ENCODE measurements around the gene BTBD9. TPM values are rescaled to one million over a fixed set of nuclear protein-coding genes. Genes with fewer than 3 reads are reported as not detected.

Gene BTBD9
- total RNA-seq, 1 experiment from 2014 or later = 8.9 TPM

- Histone ChIP-seq H3K14ac (ENCODE audit: insufficient read depth, low read length) (no peak overlapping the region), H3K4ac (ENCODE audit: low read depth, low read length) (no peak overlapping the region), H2AFZ (ENCODE audit: low read length) (no peak overlapping the region), H3K23ac (ENCODE audit: insufficient read length, low read depth, low read length) (no peak overlapping the region), H3K18ac (ENCODE audit: insufficient read length, low read depth, low read length) (no peak overlapping the region), H3K4me2 (ENCODE audit: insufficient read depth, insufficient read length, low read length) (no peak overlapping the region), H4K5ac (ENCODE audit: insufficient read length, low read depth, low read length) (no peak overlapping the region), H3K56ac (ENCODE audit: insufficient read length, low read depth, low read length) (no peak overlapping the region), H4K20me1 (ENCODE audit: control insufficient read depth, insufficient read depth, insufficient read length) (no peaks in the 10 kb centered on the region), H2BK12ac (ENCODE audit: insufficient read length, low read depth, low read length) (no peak overlapping the region), H3K23me2 (ENCODE audit: insufficient read length, low read depth, low read length, poor library complexity, severe bottlenecking) (no peaks in the 10 kb centered on the region), H3K79me1 (ENCODE audit: insufficient read depth, low read depth, low read length, poor library complexity, severe bottlenecking) (no peaks in the 10 kb centered on the region), H4K91ac (ENCODE audit: insufficient read length, low read depth, low read length) (no peak overlapping the region), H3K4me1 (ENCODE audit: insufficient read depth, low read length) (peaks cover 8% of the 10 kb centered on the region; the same call in 1 of the 2 replicates), H3K27me3 (ENCODE audit: insufficient read depth, low read length) (no peaks in the 10 kb centered on the region), H3K9me3 (ENCODE audit: control insufficient read depth, low read depth, low read length) (no peaks in the 10 kb centered on the region), H3K27ac (ENCODE audit: insufficient read length, low read depth, low read length) (no peak overlapping the region), H2BK5ac (ENCODE audit: insufficient read length, low read length) (no peak overlapping the region), H2BK20ac (ENCODE audit: low read depth, low read length, poor library complexity, severe bottlenecking) (no peak overlapping the region), H3T11ph (ENCODE audit: low read length) (no peak overlapping the region), H3K9ac (ENCODE audit: extremely low read depth, insufficient read length, low read length) (no peak overlapping the region), H3K79me2 (ENCODE audit: insufficient read depth, low read length) (no peaks in the 10 kb centered on the region), H2BK120ac (ENCODE audit: low read depth, low read length, poor library complexity, severe bottlenecking) (no peak overlapping the region), H2BK15ac (ENCODE audit: low read depth, low read length) (no peak overlapping the region), H2AK5ac (ENCODE audit: insufficient read length, low read length) (no peak overlapping the region), H4K8ac (replicated peaks; ENCODE audit: insufficient read length, low read depth, low read length) (no peak overlapping the region)
- peaks cover 36 to 44% of the 10 kb centered on the region in 2 experiments for H3K4me1 Mint-ChIP-seq
- no peak overlapping the region for H3K4me3 Mint-ChIP-seq
- H3K36me3 Mint-ChIP-seq (ENCODE audit: insufficient read depth in 1 of 3, low read depth in 3 of 3) = no peaks in the 10 kb centered on the region
- WGBS (ENCODE audit: extremely low coverage, insufficient read length, low lambda C conversion rate) = no CpG with 5 or more reads among the region's 7 CpGs
- no peak for TF ChIP-seq CTCF (conservative IDR thresholded peaks at IDR 0.05)
- no peaks in the 10 kb centered on the region for H3K27me3 Mint-ChIP-seq (ENCODE audit: low read depth)
- no peak overlapping the region for H3K27ac Mint-ChIP-seq
- no peaks in the 10 kb centered on the region for H3K9me3 Mint-ChIP-seq
- DNase-seq = no peak
Measured at GRCh38 chr6:38194589-38194988, 445.1 kb downstream of the BTBD9 start.

All from H9 (cell line).